Uterus (tissue), 2 donors: ENCODE results near the gene RPL22.

Experiments used
- POLR2A ChIP-seq, 2 donors: fragments of 450-650 bp; IDR thresholded peaks; one replicate each; pipeline ENCODE4 v1.6.1; 2016; ENCODE audit warnings: antibody characterized with exemption in 2 of 2, mild to moderate bottlenecking in 1 of 2, moderate library complexity in 1 of 2
- TF ChIP-seq, protein P1 (sequence below), 4 experiments: fragments of 200-600 bp in 2 of 4; fragments of 450-650 bp in 2 of 4; sonication (generic) in 2 of 4; IDR thresholded peaks; one replicate each; pipeline ENCODE4 v1.5.1; 2016 to 2019; ENCODE audit warnings: antibody characterized with exemption in 4 of 4, mild to moderate bottlenecking in 2 of 4, moderate library complexity in 1 of 4

DNA sequence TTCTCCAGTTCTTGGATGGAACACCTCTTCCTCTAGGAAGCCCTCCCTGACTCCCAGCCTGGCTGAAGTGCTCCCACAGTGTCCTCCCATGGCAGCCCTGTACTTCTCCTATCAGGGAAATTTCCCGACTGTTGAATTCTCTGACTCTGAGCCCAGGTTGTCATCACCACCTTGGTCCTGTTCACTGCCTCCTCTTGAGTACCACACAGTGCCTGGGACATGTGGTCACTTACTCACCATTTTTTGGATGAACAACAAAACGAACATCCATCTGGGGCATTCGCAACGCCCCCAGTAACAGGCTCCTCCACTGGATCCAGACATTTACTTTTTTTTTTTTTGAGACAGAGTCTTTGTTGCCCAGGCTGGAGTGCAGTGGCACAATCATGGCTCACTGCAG is 56.7 kb downstream of the RPL22 start:
- no peak for TF ChIP-seq POLR2A (IDR thresholded peaks at IDR 0.05)
- TF ChIP-seq, protein P1, sequence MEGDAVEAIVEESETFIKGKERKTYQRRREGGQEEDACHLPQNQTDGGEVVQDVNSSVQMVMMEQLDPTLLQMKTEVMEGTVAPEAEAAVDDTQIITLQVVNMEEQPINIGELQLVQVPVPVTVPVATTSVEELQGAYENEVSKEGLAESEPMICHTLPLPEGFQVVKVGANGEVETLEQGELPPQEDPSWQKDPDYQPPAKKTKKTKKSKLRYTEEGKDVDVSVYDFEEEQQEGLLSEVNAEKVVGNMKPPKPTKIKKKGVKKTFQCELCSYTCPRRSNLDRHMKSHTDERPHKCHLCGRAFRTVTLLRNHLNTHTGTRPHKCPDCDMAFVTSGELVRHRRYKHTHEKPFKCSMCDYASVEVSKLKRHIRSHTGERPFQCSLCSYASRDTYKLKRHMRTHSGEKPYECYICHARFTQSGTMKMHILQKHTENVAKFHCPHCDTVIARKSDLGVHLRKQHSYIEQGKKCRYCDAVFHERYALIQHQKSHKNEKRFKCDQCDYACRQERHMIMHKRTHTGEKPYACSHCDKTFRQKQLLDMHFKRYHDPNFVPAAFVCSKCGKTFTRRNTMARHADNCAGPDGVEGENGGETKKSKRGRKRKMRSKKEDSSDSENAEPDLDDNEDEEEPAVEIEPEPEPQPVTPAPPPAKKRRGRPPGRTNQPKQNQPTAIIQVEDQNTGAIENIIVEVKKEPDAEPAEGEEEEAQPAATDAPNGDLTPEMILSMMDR (IDR thresholded peaks at IDR 0.05) = no peak
